ENCODE results near the gene RASSF7.

Gene RASSF7

DNA sequence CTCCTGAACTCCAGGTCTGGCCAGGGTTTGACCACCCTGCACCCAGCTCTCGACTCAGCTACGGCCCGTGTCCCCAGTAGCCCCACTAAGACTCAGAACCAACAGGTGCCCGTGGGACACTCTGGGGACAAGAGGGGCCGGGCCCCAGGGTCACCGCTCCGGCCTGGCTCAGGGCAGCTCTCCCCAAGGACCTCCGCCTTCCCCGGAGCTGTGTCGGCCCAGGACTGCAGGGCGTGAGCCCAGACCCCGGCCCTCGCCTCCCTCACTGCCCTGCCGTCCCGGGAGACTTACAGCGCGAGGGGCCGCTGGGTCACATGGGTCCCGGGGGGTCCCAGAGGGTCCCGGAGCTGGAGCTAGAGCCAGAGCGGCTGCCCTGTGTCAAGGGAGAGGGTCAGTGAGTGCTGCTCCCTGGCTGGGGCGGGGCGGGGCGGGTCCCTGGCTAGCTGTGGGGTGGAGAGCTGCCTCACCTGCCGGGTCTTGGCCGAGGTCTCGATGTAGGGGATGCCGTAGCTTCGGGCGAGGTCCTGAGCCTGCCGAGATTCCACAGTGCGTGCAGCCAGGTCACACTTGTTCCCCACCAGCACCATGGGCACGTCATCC, 27.7 kb upstream of the RASSF7 start:
- no peak for DNase-seq (ENCODE audit: low spot score)

- DNase-seq (ENCODE audit: low spot score) = no peak
These were observed 27.0 kb upstream of the RASSF7 start for GRCh38 chr11:533586-534395.

- DNase-seq (ENCODE audit: low spot score) = no peak
These were observed 26.2 kb upstream of the RASSF7 start for GRCh38 chr11:534396-535209.

- no peak for DNase-seq (ENCODE audit: low spot score)
These were observed 25.6 kb upstream of the RASSF7 start for GRCh38 chr11:535210-535518.

DNA sequence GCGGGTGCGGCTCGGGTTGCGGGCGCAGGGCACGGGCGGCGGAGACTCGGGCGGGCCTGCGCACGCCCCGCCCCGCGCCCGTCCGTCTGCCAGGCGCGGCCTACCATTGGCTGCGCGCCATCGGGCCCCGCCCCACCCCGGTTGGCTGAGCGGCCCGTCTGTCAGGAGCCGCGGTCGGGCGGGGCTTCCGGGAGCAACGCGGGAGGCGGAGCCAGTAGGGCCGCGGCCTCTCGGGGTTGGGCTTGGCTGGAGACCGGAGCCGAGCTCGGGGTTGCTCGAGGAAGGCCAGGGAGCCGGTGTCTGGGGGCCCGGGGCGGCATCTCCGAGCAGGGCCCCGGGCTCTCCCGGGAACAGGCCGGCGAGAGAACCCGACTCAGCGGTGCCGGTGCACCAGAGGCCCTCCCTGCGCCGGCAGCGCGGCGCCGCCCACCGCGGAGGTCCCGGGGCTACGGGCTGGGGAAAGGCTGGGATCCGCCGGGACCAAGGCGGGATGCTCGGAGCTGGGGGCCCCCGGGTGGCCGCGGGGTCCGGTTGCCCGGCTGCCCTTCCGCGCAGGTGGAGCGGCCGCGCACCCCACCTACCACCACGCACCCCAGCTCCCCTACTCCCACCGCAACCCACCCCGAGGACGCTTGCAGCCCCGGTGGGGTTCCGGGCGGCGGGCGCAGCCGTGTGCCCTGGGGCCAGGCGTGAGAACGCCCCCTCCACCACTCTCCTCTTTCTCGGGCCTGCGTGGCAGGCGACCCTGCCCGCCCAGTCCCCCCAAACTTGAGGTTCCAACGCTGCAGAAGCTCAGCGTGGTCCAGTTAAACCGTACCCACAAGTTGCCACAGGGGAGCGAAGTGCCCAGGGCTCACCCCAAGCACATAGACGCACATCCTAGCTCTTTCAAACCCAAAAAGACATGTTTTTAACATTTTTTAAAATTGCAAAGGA, 25.0 kb upstream of the RASSF7 start, which contains the start of gene HRAS:
HRAS (minus strand) TSS at position 58 of the 936 bp plus-strand sequence.
- peak; percentile 96 for DNase-seq (ENCODE audit: low spot score)

DNA sequence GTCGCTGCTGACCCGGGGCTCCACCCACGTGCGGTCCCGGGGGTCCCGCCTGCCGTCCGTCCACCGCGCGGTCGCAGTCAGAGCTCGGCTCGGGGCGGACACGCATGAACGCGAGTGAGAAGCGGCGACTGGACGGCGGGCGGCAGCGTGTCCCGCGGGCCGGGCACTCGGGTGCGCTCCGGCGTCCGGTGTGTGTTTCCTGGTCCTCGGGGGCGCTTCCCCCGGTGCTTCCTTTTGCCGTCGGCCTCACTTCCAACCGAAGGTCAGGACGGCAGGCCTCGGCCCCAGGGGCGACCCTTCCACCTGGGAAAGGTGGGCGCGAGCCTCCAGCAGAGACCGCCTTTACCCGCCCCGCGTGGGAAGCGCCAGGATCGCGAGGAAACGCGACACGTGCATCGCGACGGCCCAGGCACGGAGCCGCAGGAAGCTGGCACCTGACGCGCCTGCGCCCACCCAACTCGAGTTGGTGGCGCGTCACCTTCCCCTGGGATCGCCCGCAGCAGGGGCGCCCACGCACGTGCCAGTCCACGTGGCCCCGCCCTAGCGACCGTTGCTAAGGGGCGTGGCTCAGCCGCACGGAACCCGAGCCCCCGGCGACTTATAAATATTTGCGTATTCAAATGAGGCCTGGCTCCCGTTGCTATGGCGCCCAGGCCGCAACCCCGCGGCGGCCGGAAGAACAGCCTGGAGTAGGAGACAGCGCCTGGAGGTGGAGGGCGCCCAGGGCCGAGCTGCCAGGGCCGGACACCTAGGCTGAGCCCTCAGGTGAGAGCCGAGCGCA, 23.7 kb upstream of the RASSF7 start, which contains the start of gene LRRC56:
LRRC56 (plus strand) TSS at position 687 of the 781 bp plus-strand sequence. CDS start 3,158 bp downstream, outside the sequence.
- no peak for DNase-seq (ENCODE audit: low spot score)

- no peak for DNase-seq (ENCODE audit: low spot score)
These were observed 22.9 kb upstream of the RASSF7 start for GRCh38 chr11:537622-538430.

DNA sequence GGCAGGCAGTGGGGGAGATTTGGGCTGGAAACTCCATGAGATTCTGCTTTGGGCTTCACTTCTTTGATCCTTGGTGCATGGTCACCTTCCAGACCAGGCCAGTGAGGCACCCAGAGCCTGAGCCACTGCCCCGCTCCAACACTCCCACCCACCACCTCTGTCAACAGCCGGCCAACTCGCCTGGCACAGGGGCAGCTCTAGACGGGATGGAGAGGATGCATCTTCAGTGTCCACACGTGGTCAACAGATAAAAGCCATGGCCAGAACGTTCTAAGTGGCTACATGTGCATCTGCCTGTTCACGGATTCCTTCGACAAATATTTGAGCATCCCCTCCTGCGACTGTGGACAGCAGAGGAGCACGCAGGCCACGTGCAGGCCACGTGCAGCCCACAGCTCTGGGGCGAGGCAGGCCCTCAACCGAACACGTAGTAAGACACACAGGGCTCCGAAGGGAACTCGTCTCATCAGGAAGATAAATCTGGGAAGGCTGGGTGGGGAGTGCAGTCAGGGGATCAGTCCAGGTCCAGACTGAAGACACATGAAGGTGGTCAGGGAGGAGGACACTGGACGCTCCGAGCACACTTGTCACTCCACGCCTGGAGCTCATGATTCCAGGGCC, 22.2 kb upstream of the RASSF7 start:
- DNase-seq (ENCODE audit: low spot score) = no peak

DNA sequence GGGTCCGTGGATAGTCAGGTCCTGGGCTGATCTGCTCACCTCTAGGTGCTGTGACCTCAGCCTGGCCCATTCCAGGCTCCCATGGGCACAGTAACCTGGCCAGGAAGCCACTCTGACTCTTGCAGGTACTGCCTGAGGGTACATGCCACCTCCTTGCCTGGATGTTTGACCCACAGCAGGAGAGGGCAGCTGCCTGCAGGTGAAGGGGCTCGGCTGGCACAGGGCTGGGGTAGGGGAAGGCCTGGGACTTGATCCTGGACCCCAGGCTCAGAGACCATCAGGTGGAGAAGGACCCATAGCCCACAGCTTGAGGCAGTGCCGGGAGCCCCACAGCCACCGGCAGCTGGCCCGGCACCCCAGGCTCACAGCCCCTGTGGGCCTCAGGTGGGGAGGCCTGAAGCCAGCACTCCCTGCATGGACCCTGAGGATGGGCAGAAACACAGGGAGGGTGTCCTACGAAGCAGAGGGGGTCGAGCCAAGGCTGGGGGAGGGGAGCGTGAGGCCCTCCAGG, 20.7 kb upstream of the RASSF7 start:
- DNase-seq (ENCODE audit: low spot score) = no peak

GRCh38 chr11:540583-541432, 20.0 kb upstream of the RASSF7 start:
- no peak for DNase-seq (ENCODE audit: low spot score)

- no peak for DNase-seq (ENCODE audit: low spot score)
These were observed 19.3 kb upstream of the RASSF7 start for GRCh38 chr11:541433-541885.

GRCh38 chr11:544817-545166, 16.0 kb upstream of the RASSF7 start:
- DNase-seq (ENCODE audit: low spot score) = no peak

DNA sequence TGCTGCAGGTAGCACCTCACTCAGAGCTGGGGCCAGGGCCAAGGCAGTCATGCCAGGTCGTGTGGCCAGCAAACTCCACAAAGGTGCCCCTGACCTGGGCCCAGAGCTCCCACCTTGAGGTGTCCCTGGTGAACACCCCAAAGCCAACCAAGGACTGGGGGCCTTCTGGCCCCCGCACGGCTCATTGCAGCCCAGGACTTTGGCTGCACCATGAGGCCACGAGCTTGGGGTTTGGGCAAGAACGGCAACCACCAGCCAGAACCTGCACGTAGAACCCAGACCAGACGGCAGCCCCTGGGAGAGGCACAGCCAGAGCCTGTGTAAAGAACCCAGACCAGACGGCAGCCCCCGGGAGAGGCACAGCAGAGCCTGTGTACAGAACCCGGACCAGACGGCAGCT, 15.6 kb upstream of the RASSF7 start:
- no peak for DNase-seq (ENCODE audit: low spot score)

- no peak for DNase-seq (ENCODE audit: low spot score)
These were observed 11.8 kb upstream of the RASSF7 start for GRCh38 chr11:548700-549603.

DNA sequence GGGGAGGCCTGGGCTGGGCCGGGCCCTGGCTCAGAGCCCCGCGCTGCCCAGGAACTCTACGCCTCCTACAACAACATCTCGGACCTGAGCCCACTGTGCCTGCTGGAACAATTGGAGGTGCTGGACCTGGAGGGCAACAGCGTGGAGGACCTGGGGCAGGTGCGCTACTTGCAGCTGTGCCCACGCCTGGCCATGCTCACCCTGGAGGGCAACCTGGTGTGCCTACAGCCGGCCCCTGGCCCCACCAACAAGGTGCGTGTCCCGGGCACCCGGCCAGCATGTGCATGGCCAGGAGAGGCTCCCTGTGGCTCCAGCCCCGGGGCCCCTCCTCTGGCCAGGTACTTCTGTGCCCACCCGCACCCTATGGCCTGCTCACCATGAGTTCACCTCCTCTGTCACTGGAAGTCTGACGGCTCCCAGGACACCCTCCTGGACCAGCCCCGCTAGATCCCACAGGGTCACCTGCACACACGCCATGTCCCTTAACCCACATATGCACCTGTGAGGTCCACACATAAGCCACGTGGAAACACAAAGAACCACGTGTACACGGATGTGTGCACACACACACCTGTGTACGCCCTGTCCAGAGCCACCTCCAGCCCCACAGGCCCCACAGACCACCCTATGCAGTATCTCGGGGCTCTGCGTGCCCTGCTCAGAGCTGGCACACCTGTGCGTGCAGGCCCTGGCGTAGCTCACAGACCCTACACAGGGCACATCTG, 10.6 kb upstream of the RASSF7 start:
- DNase-seq (ENCODE audit: low spot score) = no peak

DNA sequence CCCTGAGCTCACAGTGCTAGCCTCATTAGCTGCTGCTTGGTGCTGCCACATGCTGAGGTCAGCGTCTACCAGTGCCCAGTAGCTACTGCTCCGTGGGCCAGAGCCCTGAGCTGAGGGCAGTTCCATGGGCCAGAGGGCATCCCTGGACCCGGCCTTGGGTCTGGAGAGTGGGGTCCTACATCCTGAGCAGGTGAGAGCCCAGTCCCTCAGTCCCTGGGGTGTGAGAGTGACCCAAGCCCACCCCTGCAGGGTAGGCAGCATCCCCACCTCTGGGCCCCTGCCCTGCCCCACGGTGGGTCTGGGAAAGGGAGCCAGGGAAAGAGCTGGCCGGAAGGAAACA, 10.1 kb upstream of the RASSF7 start:
- DNase-seq (ENCODE audit: low spot score) = no peak

GRCh38 chr11:551131-551530, 9.6 kb upstream of the RASSF7 start:
- DNase-seq (ENCODE audit: low spot score) = no peak
